ENCODE results near the gene GAS1. TPM values are rescaled to one million over a fixed set of nuclear protein-coding genes. Genes with fewer than 3 reads are reported as not detected.

Gene GAS1
- total and polyA plus RNA-seq, 10 of the 15 experiments (the other 5 are each of a cell fraction or from before 2014, with no cell fraction given): not detected

DNA sequence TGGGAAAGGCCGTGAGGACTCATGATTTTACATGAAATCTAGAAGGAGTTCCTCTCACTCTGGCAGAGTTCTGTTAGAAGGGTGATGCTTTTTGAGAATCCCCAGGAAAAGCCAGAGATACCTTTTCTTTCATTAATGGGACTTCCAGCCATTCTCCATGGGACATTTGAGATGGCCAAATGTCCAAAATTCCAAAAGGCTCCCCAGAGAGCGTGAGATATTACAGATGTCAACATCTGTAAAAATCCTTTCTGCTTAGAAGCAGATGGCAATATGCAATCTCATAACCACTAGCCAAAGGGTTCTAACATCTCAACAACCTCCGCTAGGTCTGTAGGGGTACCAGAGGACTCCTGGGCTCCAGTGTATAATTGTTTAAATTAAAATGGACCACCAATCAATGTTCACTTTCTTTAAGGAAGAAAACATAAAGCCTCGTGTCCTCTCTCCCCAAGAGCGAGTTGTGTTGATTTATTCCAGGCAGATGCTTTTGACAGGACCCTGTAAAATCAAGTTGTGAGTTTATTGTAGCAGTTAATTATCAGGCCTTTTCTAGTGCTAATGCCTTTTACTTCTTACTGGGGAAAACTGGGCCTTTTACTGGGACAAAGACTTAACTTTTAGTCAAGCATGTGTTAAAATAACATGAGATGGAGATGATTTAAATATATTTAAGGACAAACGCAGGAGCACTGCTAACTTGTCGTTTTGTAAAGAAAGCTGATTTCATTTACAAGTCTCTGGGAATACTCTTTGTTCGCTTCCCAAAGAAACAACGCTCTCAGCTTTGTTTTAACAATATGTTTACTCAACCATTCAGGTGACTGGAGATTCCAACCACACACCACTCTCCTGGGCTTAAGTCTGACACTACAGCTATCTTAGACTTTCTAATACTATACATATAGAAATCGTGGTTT lies 4.8 kb downstream of the GAS1 start:
- CTCF ChIA-PET: no interaction called here
- no peak for ATAC-seq
- RAD21 ChIA-PET (ENCODE audit: unreplicated experiment): no interaction called here
- no peak overlapping the region for H3K27ac ChIP-seq (ENCODE audit: control insufficient read depth, insufficient read depth)
- no peaks in the 10 kb centered on the region for H3K36me3 ChIP-seq (ENCODE audit: control insufficient read depth in 2 of 2, insufficient read depth in 2 of 2, low read length in 1 of 2)
- no peak overlapping the region for H3K4me3 ChIP-seq
- in situ Hi-C loops (cut with MboI): no loop called here
- TF ChIP-seq JUND (IDR thresholded peaks at IDR 0.05; ENCODE audit: low read depth, low read length): no peak
- no peak for TF ChIP-seq KLF5 (IDR thresholded peaks at IDR 0.05; ENCODE audit: partially characterized antibody)
- TF ChIP-seq ZSCAN29 (IDR thresholded peaks at IDR 0.05): no peak
- TF ChIP-seq ZZZ3 (IDR thresholded peaks at IDR 0.05; ENCODE audit: control insufficient read depth, insufficient read length, low read depth): no peak
- TF ChIP-seq NFXL1 (IDR thresholded peaks at IDR 0.05; ENCODE audit: borderline replicate concordance): no peak
- TF ChIP-seq POLR2A (IDR thresholded peaks at IDR 0.05; ENCODE audit: low read depth, low read length): no peak
- TF ChIP-seq PAX5 (IDR thresholded peaks at IDR 0.05; ENCODE audit: borderline replicate concordance, low read depth, low read length): no peak
- TF ChIP-seq EGR1 (IDR thresholded peaks at IDR 0.05; ENCODE audit: borderline replicate concordance in 1 of 2, low read depth in 2 of 2, low read length in 2 of 2): no peak
- TF ChIP-seq, protein P1, sequence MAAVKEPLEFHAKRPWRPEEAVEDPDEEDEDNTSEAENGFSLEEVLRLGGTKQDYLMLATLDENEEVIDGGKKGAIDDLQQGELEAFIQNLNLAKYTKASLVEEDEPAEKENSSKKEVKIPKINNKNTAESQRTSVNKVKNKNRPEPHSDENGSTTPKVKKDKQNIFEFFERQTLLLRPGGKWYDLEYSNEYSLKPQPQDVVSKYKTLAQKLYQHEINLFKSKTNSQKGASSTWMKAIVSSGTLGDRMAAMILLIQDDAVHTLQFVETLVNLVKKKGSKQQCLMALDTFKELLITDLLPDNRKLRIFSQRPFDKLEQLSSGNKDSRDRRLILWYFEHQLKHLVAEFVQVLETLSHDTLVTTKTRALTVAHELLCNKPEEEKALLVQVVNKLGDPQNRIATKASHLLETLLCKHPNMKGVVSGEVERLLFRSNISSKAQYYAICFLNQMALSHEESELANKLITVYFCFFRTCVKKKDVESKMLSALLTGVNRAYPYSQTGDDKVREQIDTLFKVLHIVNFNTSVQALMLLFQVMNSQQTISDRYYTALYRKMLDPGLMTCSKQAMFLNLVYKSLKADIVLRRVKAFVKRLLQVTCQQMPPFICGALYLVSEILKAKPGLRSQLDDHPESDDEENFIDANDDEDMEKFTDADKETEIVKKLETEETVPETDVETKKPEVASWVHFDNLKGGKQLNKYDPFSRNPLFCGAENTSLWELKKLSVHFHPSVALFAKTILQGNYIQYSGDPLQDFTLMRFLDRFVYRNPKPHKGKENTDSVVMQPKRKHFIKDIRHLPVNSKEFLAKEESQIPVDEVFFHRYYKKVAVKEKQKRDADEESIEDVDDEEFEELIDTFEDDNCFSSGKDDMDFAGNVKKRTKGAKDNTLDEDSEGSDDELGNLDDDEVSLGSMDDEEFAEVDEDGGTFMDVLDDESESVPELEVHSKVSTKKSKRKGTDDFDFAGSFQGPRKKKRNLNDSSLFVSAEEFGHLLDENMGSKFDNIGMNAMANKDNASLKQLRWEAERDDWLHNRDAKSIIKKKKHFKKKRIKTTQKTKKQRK (IDR thresholded peaks at IDR 0.05; ENCODE audit: low read depth, low read length): no peak
- no peak for TF ChIP-seq SRF (IDR thresholded peaks at IDR 0.05; ENCODE audit: low read depth in 2 of 2, low read length in 2 of 2)
- TF ChIP-seq FOXK2 (IDR thresholded peaks at IDR 0.05): no peak
- no peak for TF ChIP-seq KAT2A (conservative IDR thresholded peaks at IDR 0.05; ENCODE audit: control insufficient read depth, low read depth, low read length)
- TF ChIP-seq SMC3 (IDR thresholded peaks at IDR 0.05; ENCODE audit: borderline replicate concordance, low read length): no peak
- TF ChIP-seq POLR2AphosphoS5 (IDR thresholded peaks at IDR 0.05; ENCODE audit: low read length): no peak
- no peaks in the 10 kb centered on the region for H3K79me2 ChIP-seq (ENCODE audit: control insufficient read depth, insufficient read depth, low read length)
- peaks cover 6 to 12% of the 10 kb centered on the region in 2 experiments for H3K27me3 ChIP-seq (replicated peaks in 1 of 2; ENCODE audit: control insufficient read depth in 2 of 2, insufficient read depth in 2 of 2, low read length in 1 of 2)
- POLR2A ChIA-PET: no interaction called here
- no TSS peak for BruUV-seq (replicated peaks)
- WGBS (ENCODE audit: insufficient coverage, insufficient replicate concordance, low lambda C conversion rate, missing lambda C conversion rate): 5% methylated on average over 10 of the region's 10 CpGs
- no peaks in the 10 kb centered on the region for H3K4me1 ChIP-seq (ENCODE audit: control insufficient read depth, insufficient read depth, low read length)
- no peak for DNase-seq (ENCODE audit: low read depth, low spot score)
- H4K20me1 ChIP-seq (ENCODE audit: control insufficient read depth, insufficient read depth): no peaks in the 10 kb centered on the region
- SMC1A ChIA-PET (ENCODE audit: uncharacterized antibody, unreplicated experiment): no interaction called here
- intact Hi-C loops (cut with micrococcal nuclease; ENCODE audit: unreplicated experiment): loop anchor here (10.0 kb wide), 2 partner anchors 382 to 508 kb away; no protein-coding TSS in a partner anchor
- H3K4me2 ChIP-seq (ENCODE audit: control insufficient read depth, insufficient read depth): no peak overlapping the region
- no peak for FAIRE-seq
- H2AFZ ChIP-seq (ENCODE audit: control insufficient read depth, low read depth, low read length): no peak overlapping the region
- H3K9ac ChIP-seq (ENCODE audit: control insufficient read depth, insufficient read depth, low read length): no peak overlapping the region
- H3K9me3 ChIP-seq (replicated peaks; ENCODE audit: control insufficient read depth, insufficient read depth, low read length): no peaks in the 10 kb centered on the region
